WTC11 (cell line): Measurements from ENCODE around the gene OSBPL10. TPM values are rescaled to one million over a fixed set of nuclear protein-coding genes. Genes with fewer than 3 reads are reported as not detected.
A peak's percentile ranks its signal among the peaks of the same experiment; 100 is the strongest.

Source experiments
- ELF4 ChIP-seq: sonication (generic); formaldehyde crosslinking; IDR thresholded peaks from 2 replicates; pipeline ENCODE4 v1.8.1; 2022; ENCODE audit warnings: low read depth, mild to moderate bottlenecking, moderate library complexity, missing genetic modification reagents
- EMX1 ChIP-seq: fragments of 250-450 bp; sonication (Bioruptor Pico); IDR thresholded peaks from 2 replicates; pipeline ENCODE4 v1.8.0; 2021; ENCODE audit warnings: mild to moderate bottlenecking
- FOXJ3 ChIP-seq: sonication (generic); formaldehyde crosslinking; IDR thresholded peaks from 2 replicates; pipeline ENCODE4 v1.9.0; 2021; ENCODE audit warnings: missing genetic modification reagents, mild to moderate bottlenecking, borderline replicate concordance
- GABPB1 ChIP-seq: sonication (generic); formaldehyde crosslinking; IDR thresholded peaks from 2 replicates; pipeline ENCODE4 v1.8.1; 2023; ENCODE audit warnings: mild to moderate bottlenecking, missing genetic modification reagents
- GTF2I ChIP-seq: fragments of 250-450 bp; sonication (Bioruptor Pico); conservative IDR thresholded peaks from 2 replicates; pipeline ENCODE4 v1.4.0; 2021; ENCODE audit warnings: mild to moderate bottlenecking
- JUN ChIP-seq: sonication (generic); formaldehyde crosslinking; IDR thresholded peaks from 2 replicates; pipeline ENCODE4 v1.8.0; 2023; ENCODE audit warnings: mild to moderate bottlenecking, missing genetic modification reagents
- KAT7 ChIP-seq: sonication (generic); formaldehyde crosslinking; IDR thresholded peaks from 2 replicates; pipeline ENCODE4 v1.8.1; 2023; ENCODE audit warnings: missing genetic modification reagents, mild to moderate bottlenecking, borderline replicate concordance
- MXD4 ChIP-seq: fragments of 250-450 bp; sonication (Bioruptor Pico); IDR thresholded peaks from 2 replicates; pipeline ENCODE4 v1.8.0; 2021; ENCODE audit warnings: mild to moderate bottlenecking, moderate library complexity, borderline replicate concordance
- NFE2L1 ChIP-seq: sonication (generic); formaldehyde crosslinking; IDR thresholded peaks from 2 replicates; pipeline ENCODE4 v1.8.1; 2023; ENCODE audit warnings: missing genetic modification reagents
- NR3C1 ChIP-seq: sonication (generic); formaldehyde crosslinking; conservative IDR thresholded peaks from 2 replicates; pipeline ENCODE4 v1.8.1; 2023; ENCODE audit warnings: low read depth, mild to moderate bottlenecking, missing genetic modification reagents
- PRRX2 ChIP-seq: fragments of 250-450 bp; sonication (Bioruptor Pico); IDR thresholded peaks from 2 replicates; pipeline ENCODE4 v1.8.0; 2021; ENCODE audit warnings: mild to moderate bottlenecking
- RELA ChIP-seq: sonication (generic); formaldehyde crosslinking; IDR thresholded peaks from 2 replicates; pipeline ENCODE4 v1.8.1; 2022; ENCODE audit warnings: missing genetic modification reagents, mild to moderate bottlenecking, borderline replicate concordance
- SOX15 ChIP-seq: fragments of 250-450 bp; sonication (Bioruptor Pico); IDR thresholded peaks from 2 replicates; pipeline ENCODE4 v1.9.0; 2021; ENCODE audit warnings: mild to moderate bottlenecking
- SP1 ChIP-seq: sonication (generic); formaldehyde crosslinking; conservative IDR thresholded peaks from 2 replicates; pipeline ENCODE4 v1.8.1; 2022; ENCODE audit warnings: missing genetic modification reagents
- ZNF121 ChIP-seq: sonication (generic); formaldehyde crosslinking; IDR thresholded peaks from 2 replicates; pipeline ENCODE4 v1.8.0; 2023; ENCODE audit warnings: missing genetic modification reagents
- ZNF138 ChIP-seq: sonication (generic); formaldehyde crosslinking; conservative IDR thresholded peaks from 2 replicates; pipeline ENCODE4 v1.8.1; 2022; ENCODE audit warnings: mild to moderate bottlenecking, moderate library complexity, missing genetic modification reagents
- ZNF232 ChIP-seq: sonication (generic); formaldehyde crosslinking; IDR thresholded peaks from 2 replicates; pipeline ENCODE4 v1.8.0; 2022; ENCODE audit warnings: mild to moderate bottlenecking, missing genetic modification reagents
- total RNA-seq: library from RNA; stranded (reverse); gene quantifications from 3 replicates; pipeline ENCODE4 v1.2.3, GENCODE V29; 2021
- TF ChIP-seq, protein P1 (sequence below): sonication (generic); formaldehyde crosslinking; IDR thresholded peaks from 2 replicates; pipeline ENCODE4 v1.8.1; 2023; ENCODE audit warnings: mild to moderate bottlenecking, moderate library complexity, missing genetic modification reagents
- TF ChIP-seq, protein P2 (sequence below): sonication (generic); formaldehyde crosslinking; IDR thresholded peaks from 2 replicates; pipeline ENCODE4 v1.8.1; 2023; ENCODE audit warnings: mild to moderate bottlenecking, missing genetic modification reagents
- TF ChIP-seq, protein P3 (sequence below): sonication (generic); formaldehyde crosslinking; IDR thresholded peaks from 2 replicates; pipeline ENCODE4 v1.8.0; 2022; ENCODE audit warnings: missing genetic modification reagents
- TF ChIP-seq, protein P4 (sequence below): fragments of 250-450 bp; sonication (Bioruptor Pico); IDR thresholded peaks from 2 replicates; pipeline ENCODE4 v1.9.0; 2021; ENCODE audit warnings: mild to moderate bottlenecking
- TF ChIP-seq, protein P5 (sequence below): fragments of 250-450 bp; sonication (Bioruptor Pico); IDR thresholded peaks from 2 replicates; pipeline ENCODE4 v1.9.0; 2021; ENCODE audit warnings: moderate library complexity, mild to moderate bottlenecking, inconsistent platforms, borderline replicate concordance
- TF ChIP-seq, protein P6 (sequence below): sonication (generic); formaldehyde crosslinking; IDR thresholded peaks from 2 replicates; pipeline ENCODE4 v1.8.1; 2023; ENCODE audit warnings: mild to moderate bottlenecking, missing genetic modification reagents, moderate library complexity
- TF ChIP-seq, protein P7 (sequence below): sonication (generic); formaldehyde crosslinking; IDR thresholded peaks from 2 replicates; pipeline ENCODE4 v1.8.1; 2022; ENCODE audit warnings: mild to moderate bottlenecking, missing genetic modification reagents, moderate library complexity, borderline replicate concordance
- TF ChIP-seq, protein P8 (sequence below): sonication (generic); formaldehyde crosslinking; conservative IDR thresholded peaks from 2 replicates; pipeline ENCODE4 v1.8.1; 2022; ENCODE audit warnings: mild to moderate bottlenecking, missing genetic modification reagents
- TF ChIP-seq, protein P9 (sequence below): sonication (generic); formaldehyde crosslinking; IDR thresholded peaks from 2 replicates; pipeline ENCODE4 v1.8.0; 2022; ENCODE audit warnings: mild to moderate bottlenecking, missing genetic modification reagents

OSBPL10 gene
- total RNA-seq, 1 experiment from 2014 or later, result 84.1 TPM

DNA sequence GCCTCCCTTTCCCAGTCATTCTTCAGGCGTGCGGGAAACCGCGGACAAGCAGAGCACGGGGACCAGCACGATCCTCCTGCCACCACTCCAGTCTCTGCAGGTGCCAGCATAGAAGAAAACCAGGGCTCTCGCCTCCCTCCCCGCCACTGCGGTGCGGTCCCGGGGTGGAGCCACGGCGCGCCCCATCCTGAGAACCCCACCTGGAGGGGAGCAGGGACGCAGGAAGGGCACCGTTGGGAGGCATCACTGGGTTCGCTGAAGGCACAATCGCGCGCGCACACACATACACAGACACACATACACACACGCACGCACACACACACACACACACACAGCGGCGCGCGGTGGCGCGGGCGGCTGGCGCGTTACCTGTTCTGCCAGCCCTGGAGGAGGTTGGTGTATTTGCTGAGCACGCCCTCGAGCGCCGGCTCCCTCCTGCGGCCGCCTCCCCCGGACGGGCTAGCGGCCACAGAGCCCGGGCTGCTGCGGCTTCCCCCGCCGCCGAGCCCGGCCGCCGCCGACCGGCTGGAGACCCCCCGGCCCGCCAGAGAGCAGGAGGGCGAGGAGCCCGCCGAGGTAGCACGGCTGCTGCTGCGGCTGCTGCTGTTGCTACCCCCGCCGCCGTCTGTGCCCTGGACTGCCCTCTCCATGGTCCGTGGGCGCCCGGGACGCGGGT lies 394 bp downstream of the OSBPL10 start (continued):
- TF ChIP-seq, protein P1, sequence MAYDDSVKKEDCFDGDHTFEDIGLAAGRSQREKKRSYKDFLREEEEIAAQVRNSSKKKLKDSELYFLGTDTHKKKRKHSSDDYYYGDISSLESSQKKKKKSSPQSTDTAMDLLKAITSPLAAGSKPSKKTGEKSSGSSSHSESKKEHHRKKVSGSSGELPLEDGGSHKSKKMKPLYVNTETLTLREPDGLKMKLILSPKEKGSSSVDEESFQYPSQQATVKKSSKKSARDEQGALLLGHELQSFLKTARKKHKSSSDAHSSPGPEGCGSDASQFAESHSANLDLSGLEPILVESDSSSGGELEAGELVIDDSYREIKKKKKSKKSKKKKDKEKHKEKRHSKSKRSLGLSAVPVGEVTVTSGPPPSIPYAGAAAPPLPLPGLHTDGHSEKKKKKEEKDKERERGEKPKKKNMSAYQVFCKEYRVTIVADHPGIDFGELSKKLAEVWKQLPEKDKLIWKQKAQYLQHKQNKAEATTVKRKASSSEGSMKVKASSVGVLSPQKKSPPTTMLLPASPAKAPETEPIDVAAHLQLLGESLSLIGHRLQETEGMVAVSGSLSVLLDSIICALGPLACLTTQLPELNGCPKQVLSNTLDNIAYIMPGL, result peak; percentile 58
- TF ChIP-seq GTF2I (CRISPR knock-in tag), result no peak
- no peak for TF ChIP-seq EMX1 (CRISPR knock-in tag)
- TF ChIP-seq NFE2L1, result peak; percentile 79; the same call in 1 of the 2 replicates
- TF ChIP-seq, protein P2, sequence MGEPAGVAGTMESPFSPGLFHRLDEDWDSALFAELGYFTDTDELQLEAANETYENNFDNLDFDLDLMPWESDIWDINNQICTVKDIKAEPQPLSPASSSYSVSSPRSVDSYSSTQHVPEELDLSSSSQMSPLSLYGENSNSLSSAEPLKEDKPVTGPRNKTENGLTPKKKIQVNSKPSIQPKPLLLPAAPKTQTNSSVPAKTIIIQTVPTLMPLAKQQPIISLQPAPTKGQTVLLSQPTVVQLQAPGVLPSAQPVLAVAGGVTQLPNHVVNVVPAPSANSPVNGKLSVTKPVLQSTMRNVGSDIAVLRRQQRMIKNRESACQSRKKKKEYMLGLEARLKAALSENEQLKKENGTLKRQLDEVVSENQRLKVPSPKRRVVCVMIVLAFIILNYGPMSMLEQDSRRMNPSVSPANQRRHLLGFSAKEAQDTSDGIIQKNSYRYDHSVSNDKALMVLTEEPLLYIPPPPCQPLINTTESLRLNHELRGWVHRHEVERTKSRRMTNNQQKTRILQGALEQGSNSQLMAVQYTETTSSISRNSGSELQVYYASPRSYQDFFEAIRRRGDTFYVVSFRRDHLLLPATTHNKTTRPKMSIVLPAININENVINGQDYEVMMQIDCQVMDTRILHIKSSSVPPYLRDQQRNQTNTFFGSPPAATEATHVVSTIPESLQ (CRISPR knock-in tag), result no peak
- TF ChIP-seq, protein P3, sequence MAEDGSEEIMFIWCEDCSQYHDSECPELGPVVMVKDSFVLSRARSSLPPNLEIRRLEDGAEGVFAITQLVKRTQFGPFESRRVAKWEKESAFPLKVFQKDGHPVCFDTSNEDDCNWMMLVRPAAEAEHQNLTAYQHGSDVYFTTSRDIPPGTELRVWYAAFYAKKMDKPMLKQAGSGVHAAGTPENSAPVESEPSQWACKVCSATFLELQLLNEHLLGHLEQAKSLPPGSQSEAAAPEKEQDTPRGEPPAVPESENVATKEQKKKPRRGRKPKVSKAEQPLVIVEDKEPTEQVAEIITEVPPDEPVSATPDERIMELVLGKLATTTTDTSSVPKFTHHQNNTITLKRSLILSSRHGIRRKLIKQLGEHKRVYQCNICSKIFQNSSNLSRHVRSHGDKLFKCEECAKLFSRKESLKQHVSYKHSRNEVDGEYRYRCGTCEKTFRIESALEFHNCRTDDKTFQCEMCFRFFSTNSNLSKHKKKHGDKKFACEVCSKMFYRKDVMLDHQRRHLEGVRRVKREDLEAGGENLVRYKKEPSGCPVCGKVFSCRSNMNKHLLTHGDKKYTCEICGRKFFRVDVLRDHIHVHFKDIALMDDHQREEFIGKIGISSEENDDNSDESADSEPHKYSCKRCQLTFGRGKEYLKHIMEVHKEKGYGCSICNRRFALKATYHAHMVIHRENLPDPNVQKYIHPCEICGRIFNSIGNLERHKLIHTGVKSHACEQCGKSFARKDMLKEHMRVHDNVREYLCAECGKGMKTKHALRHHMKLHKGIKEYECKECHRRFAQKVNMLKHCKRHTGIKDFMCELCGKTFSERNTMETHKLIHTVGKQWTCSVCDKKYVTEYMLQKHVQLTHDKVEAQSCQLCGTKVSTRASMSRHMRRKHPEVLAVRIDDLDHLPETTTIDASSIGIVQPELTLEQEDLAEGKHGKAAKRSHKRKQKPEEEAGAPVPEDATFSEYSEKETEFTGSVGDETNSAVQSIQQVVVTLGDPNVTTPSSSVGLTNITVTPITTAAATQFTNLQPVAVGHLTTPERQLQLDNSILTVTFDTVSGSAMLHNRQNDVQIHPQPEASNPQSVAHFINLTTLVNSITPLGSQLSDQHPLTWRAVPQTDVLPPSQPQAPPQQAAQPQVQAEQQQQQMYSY (CRISPR knock-in tag), result peak; percentile 46; the same call in 1 of the 2 replicates
- no peak; the same call in 1 of the 2 replicates for TF ChIP-seq ZNF138
- TF ChIP-seq PRRX2 (CRISPR knock-in tag), result no peak
- no peak for TF ChIP-seq FOXJ3 (CRISPR knock-in tag)
- TF ChIP-seq RELA (CRISPR knock-in tag), result 0 out of 2 replicates have a peak, but pooled peaks have one; percentile 68
- TF ChIP-seq KAT7, result peak; percentile 91
- TF ChIP-seq MXD4, result no peak
- TF ChIP-seq, protein P4, sequence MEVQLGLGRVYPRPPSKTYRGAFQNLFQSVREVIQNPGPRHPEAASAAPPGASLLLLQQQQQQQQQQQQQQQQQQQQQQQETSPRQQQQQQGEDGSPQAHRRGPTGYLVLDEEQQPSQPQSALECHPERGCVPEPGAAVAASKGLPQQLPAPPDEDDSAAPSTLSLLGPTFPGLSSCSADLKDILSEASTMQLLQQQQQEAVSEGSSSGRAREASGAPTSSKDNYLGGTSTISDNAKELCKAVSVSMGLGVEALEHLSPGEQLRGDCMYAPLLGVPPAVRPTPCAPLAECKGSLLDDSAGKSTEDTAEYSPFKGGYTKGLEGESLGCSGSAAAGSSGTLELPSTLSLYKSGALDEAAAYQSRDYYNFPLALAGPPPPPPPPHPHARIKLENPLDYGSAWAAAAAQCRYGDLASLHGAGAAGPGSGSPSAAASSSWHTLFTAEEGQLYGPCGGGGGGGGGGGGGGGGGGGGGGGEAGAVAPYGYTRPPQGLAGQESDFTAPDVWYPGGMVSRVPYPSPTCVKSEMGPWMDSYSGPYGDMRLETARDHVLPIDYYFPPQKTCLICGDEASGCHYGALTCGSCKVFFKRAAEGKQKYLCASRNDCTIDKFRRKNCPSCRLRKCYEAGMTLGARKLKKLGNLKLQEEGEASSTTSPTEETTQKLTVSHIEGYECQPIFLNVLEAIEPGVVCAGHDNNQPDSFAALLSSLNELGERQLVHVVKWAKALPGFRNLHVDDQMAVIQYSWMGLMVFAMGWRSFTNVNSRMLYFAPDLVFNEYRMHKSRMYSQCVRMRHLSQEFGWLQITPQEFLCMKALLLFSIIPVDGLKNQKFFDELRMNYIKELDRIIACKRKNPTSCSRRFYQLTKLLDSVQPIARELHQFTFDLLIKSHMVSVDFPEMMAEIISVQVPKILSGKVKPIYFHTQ (CRISPR knock-in tag), result no peak
- 0 out of 2 replicates have a peak, but pooled peaks have one; percentile 71 for TF ChIP-seq ZNF232 (CRISPR knock-in tag)
- TF ChIP-seq, protein P5, sequence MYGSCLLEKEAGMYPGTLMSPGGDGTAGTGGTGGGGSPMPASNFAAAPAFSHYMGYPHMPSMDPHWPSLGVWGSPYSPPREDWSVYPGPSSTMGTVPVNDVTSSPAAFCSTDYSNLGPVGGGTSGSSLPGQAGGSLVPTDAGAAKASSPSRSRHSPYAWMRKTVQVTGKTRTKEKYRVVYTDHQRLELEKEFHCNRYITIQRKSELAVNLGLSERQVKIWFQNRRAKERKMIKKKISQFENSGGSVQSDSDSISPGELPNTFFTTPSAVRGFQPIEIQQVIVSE, result no peak
- no peak for TF ChIP-seq ELF4 (CRISPR knock-in tag)
- no peak for TF ChIP-seq SOX15 (CRISPR knock-in tag)
- TF ChIP-seq, protein P6, sequence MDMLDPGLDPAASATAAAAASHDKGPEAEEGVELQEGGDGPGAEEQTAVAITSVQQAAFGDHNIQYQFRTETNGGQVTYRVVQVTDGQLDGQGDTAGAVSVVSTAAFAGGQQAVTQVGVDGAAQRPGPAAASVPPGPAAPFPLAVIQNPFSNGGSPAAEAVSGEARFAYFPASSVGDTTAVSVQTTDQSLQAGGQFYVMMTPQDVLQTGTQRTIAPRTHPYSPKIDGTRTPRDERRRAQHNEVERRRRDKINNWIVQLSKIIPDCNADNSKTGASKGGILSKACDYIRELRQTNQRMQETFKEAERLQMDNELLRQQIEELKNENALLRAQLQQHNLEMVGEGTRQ (CRISPR knock-in tag), result no peak
- no peak for TF ChIP-seq JUN (CRISPR knock-in tag)
- peak; percentile 52; the same call in 1 of the 2 replicates for TF ChIP-seq GABPB1
- TF ChIP-seq, protein P7, sequence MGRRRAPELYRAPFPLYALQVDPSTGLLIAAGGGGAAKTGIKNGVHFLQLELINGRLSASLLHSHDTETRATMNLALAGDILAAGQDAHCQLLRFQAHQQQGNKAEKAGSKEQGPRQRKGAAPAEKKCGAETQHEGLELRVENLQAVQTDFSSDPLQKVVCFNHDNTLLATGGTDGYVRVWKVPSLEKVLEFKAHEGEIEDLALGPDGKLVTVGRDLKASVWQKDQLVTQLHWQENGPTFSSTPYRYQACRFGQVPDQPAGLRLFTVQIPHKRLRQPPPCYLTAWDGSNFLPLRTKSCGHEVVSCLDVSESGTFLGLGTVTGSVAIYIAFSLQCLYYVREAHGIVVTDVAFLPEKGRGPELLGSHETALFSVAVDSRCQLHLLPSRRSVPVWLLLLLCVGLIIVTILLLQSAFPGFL (CRISPR knock-in tag), result no peak
- TF ChIP-seq ZNF121 (CRISPR knock-in tag), result no peak
- TF ChIP-seq, protein P8, sequence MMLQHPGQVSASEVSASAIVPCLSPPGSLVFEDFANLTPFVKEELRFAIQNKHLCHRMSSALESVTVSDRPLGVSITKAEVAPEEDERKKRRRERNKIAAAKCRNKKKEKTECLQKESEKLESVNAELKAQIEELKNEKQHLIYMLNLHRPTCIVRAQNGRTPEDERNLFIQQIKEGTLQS (CRISPR knock-in tag), result no peak
- TF ChIP-seq NR3C1 (CRISPR knock-in tag), result peak; percentile 91; the same call in 1 of the 2 replicates
- TF ChIP-seq, protein P9, sequence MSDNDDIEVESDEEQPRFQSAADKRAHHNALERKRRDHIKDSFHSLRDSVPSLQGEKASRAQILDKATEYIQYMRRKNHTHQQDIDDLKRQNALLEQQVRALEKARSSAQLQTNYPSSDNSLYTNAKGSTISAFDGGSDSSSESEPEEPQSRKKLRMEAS (CRISPR knock-in tag), result peak; percentile 71
- TF ChIP-seq SP1 (CRISPR knock-in tag), result no peak; the same call in 1 of the 2 replicates
